ENCODE data around the gene NEK9.

NEK9 gene

DNA sequence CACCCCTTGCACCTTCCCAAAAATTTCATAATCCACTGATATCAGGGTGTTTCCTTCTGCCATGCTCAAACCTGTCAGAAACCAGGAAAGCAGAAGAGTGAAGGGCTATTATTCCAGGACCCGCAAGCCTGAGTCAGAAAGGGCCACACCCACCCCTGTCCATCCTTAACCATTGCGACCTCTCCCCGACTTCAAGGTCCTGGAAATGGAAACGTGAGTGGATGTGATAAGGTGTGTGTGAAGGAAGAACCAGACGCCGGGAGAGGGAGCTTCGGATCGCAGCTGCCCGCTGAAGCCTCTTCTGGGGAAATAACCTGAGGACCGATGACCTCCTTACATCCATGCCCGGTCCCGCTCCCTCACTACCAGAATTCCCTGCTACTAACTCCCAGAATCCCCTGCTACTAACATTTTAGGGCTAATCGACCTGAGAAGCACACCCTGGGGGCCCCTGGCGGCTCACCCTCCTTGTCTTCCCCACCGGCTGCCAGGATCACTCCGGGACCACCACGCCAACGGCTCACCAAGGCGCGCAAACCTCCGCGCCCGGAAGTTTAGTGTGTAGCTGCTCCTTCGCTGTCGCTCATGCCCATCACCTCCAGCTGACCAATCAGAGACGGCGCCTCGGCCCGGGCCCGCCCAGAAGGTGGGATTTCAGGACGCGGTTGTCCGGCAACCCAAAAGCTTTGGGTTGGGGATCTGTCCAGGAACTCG lies 63.2 kb downstream of the NEK9 start, which contains the start of gene ACYP1:
Gene ACYP1 (minus strand): TSS at position 534 of the 714 bp plus-strand sequence. CDS start 471 bp downstream, at position 63.
- peak; percentile 83 for DNase-seq

DNA sequence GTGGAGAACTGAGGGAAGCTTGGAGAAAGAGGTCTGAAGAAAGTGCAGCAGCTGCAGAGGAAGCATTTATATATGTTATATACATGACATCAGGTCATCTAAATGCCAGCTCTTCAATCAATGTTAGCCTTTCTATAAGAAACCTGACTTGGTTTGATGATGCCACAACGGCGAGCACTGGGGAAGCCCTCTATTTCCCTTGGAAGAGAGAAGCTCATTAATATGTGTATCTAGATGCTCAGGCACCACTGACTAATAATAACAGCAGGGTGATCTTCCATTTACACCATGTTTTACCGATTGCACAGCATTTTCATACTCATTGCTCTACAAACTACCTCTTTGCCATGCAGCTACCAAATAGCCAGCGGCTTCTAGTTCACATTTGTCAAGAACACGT lies 63.8 kb downstream of the NEK9 start:
- no peak for DNase-seq

DNA sequence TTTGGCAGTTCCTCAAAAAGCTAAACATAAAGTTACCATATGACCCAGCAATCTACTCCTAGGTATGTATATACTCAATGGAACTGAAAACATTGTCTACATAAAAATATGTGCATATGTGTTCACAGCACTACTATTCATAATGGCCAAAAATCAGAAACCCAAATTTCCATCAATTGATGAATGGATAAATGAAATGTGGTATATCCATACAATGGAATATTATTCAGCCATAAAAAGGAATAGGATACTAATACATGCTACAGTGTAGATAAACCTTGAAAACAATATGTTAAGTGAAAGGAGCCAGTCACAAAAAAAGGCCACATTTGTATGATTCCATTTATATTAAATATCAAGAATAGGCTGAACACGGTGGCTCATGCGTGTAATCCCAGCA lies 66.4 kb downstream of the NEK9 start:
- no peak for DNase-seq

DNA sequence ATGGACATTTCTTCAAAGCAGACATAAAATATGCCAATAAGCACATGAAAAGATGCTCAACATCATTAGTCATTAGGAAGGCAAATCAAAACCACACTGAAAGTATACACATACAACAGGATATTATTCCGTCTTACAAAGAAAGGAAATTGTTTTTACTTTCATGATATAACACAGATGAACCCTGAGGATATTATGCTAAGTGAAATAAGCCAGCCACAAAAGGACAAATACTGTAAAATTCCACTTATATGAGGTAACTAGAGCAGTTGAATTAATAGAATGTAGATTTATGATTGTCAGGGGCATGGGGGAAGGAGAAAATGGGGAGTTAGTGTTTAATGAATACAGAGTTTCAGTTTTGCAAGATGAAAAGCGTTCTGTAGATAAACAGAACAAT lies 67.2 kb downstream of the NEK9 start:
- no peak for DNase-seq

DNA sequence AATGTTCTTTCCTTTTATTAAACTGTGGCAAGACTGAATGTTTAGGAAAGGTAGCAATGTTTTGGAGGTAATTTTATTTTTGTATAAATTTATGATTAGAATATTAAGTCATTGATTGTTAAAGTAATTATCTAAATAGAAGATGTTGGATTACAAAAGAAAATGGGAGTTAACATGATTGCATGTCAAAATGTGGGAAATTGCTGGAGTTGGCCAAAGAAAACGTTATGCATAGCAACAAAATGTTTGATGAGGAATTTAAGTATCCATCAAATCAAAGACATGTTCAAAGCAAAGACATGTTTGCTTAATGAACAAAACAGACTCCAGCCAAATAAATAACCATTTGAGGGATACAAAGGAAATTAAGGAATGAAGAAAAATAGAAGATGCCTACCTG lies 72.4 kb downstream of the NEK9 start:
- no peak for DNase-seq

DNA sequence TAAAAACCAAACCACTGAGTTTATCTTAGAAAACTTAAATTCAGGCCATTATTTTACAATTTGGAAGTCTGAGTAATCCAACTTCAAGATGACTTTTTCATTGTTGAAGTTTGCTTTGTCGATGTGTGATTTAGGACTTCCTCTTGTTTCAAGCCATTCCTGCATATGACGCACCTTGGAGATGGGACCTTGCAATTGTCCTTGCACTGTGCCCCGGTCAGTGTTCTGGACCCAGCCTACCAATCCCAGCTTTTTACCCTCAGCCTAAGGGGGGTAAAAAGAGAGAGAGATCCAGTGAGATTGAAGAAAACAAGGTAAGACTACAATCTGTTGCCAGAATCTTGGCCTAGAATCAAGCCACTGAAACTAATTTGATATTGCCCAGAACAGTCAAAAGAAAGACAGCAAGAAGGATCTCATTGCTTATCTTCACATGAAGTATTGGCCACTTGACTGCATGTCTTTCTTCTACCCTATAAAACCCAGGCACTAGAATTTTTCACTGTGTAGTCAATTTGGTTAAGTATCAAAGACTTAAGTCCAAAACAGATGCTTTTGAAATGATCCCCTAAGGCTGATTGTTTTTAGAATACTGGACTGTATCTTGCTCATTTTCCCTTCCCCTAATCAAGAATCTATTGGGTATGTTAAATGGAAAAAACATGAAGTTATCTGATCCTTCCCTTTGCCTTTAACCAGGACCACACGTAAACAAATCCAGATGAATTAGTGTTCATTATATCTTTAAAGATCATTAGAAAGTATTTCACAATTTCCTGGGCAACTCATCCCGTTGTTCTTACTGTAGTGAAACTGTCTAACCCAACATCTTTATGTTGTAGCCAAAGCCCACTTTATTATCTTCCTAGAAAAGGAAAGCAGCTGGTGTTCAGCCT lies 73.2 kb downstream of the NEK9 start:
- DNase-seq = no peak

DNA sequence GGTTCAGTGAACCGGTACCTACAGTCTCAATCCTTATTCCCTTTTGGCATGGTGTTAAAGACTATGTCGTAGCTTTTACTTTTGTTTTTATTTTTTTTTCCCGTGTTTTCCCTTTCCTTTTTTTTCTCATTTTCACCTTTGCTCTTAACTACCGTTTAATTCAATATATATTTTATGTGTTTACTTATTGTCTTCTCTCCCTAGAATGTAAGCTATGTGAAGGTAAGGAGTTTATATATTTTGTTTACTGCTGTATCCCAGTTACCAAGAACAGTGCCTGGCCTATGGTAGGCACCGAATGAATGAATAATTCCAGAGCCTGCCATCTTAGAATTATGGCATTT lies 75.3 kb downstream of the NEK9 start:
- no peak for DNase-seq

DNA sequence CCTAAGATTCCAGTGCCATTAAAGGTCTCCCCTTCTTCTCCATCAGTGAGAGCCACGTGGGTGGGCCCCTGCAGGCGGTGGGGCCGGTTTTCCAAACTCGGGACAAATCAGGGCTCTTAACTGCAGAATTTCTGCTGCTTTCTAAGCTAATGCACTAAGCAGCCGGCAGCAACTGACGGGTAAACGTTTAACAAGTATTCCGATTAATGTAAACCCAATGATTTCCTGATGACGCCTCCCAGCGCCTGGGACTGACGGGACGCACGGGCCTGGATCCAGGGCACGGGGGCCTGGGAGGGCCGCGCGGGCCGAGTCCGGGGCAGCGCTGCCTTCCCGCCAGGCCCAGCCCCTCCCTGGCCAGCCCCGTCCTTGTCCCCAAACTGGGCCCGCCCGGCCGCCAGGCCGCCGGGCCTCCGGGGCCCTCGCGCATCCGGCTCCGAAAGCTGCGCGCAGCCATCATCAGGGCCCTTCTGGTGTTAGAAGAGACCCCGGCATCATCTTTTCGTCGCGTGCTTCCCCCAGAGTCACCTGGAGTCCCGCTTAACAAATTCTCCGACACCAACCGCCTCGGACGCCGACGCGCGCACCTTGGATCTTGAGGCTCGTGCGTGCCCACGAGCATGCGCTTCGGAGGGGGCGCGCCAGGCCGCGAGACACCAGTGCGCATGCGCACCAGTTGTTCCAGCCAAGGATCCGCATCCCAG lies 75.8 kb downstream of the NEK9 start, which contains the start of gene MLH3:
Gene MLH3 (minus strand): TSS at position 616 of the 704 bp plus-strand sequence. CDS start 1,812 bp downstream, outside the sequence.
- DNase-seq = peak; percentile 68

DNA sequence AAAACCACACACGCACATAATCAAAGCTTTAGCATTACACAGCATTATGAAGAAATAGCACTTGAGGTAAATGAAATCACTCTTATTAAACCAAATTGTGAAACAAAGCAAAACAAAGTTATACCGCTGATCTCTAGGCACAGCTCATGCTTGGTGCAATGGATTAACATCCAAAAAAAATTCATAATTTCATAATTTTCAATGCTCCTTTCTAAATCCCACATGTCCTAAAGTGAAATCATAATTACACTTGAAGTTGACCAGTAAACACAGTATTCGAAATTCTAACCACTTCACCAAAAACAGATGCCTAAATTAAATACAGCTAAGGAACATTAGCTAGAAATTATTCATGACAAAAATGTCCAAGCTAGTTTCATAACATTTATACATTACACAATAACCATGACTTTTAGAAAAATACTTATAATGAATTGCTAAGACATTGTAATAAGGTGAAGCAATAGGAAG lies 77.1 kb downstream of the NEK9 start:
- no peak for DNase-seq

DNA sequence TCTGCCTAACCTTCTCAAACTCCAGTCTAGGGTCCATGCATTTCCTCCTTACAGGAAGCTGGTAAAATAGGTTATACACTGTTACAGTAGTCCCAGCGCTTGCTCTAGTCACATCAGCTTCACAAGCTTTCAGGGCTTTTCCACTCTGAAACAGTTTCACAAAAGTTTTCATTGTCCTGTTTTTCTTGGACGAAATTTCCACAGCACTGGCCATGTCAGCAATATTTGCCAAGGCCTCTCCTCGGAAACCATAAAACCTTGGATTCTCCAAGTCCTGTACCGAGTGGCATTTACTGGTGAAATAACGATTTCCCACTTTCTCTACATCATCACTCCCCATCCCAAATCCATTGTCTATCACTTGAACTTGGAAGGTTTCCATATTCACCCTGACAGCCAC lies 77.7 kb downstream of the NEK9 start:
- DNase-seq = no peak

DNA sequence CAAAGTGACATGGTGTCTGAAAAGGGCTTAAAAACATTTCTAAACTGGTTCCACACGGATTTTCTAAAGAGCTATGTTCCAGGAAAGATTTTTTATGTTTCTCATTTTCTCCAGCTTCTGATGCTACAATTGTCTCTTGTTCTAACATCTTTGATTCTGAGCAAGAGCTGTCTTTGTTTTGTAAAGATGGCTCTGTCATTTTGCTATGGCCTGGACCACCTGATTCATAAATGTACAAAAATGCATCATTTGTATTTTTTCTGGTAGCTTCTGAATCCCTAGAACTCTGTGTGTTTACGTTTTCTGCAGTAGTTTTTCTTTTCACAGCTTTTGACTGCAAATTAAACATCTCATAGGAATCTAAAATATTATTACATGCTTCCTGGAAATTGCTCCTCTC lies 78.7 kb downstream of the NEK9 start:
- DNase-seq = no peak

DNA sequence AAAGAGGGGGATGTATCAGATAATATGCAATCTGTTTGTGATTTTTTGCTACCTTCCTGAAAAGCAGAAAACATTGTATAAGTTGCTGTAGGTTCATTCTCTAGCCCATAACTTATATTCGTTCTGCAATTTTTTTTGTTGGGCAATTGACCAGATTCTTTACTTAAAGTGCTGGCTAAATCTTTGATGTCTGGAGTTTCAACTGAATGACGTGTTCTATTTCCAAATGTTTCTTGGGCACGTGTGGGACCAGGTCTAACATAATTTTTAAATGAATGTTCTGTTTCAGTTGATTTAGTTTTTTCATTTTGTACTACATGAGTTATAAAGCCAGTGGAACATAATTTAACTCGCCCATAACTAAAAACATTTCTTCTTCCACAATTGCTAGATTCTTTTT lies 79.3 kb downstream of the NEK9 start:
- DNase-seq = no peak

DNA sequence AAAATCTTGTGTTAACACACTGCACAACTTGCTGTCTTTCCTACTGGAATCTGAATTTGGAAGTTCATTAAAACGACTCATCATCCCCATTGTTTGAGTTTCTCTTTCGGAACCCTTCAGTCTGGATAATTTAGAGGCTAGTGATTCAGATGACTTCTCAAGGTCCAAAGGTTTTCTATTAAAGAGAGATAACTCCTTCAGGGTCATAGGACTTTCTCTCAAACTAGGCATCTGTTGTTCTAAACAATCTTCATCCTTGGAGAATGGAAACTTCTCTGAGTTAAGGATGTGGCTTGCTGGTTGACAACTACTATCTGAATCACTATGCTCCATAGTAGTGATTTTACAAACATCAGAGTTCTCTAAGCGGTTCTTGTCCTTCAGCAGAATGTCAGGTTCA lies 79.9 kb downstream of the NEK9 start:
- no peak for DNase-seq

DNA sequence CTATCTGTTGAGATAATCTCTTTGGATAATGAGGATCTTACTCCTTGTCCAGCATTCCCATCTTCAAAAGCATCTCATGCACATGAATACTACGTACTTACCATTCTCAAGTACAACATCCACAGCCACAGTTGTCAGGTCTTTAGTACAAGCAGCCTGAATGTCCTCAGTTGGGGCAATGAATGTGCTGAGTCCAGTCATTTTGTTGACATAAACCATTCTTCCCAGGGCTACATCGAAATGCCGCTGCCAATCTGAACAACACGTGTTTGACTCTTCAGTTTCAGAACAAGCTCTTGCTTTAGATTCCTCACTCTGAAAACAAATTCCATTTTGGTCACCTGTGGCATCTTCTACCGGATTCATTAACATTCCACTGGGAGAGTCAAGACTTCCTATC lies 80.6 kb downstream of the NEK9 start:
- no peak for DNase-seq

DNA sequence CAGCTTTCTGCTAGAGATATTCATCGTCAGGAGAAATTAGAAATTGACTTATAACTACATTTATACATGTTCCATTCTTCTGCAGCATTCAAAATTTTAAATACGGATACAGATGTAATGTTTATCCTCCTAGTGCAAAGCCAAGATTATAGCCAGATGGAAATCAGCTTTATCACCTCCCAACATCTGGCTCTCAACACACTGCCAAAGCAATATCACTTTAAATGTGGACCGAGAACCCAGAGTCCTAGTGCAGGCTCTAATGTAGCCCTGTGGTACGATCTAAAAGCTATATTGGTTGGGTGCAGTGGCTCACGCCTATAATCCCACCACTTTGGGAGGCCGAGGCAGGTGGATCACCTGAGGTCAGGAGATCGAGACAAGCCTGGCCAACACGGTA lies 82.1 kb downstream of the NEK9 start:
- DNase-seq = no peak

DNA sequence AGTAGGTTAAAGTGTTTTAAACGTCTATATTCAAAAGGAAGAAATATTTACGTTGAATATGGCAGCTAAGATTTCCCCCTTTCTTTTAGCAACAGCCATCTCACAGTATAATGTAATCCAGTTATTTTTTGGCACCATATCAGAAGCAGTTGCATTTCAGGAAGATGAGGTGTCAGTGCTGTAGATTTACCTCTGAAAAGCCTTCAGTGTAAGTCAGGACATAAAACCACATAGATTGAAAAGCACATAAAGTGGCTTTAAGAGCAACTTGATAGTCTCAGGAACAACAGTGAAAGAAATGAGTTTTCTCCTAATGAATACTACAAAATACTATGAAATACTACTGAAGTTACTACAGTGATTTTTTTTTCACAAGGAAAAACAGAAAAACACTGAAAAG lies 82.5 kb downstream of the NEK9 start:
- DNase-seq = no peak

DNA sequence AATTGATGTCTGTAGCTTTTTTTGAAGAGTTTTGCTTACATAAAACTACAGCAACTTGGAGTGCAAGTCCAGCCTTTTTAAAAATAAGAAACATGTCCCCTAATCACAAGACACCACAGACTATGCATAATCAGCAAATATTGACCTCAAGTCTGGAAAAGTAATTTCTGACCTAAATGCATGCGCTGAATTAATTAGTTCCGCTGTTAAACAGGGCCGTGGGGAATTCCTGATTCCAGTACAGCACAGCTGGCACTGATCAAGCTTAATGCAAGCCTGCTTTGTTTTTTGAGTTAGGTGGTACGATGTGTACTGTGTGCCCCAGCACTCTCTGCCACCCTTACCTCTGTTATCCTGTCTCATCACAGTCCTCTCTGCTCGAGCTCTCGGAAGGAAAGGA lies 84.8 kb downstream of the NEK9 start:
- no peak for DNase-seq

DNA sequence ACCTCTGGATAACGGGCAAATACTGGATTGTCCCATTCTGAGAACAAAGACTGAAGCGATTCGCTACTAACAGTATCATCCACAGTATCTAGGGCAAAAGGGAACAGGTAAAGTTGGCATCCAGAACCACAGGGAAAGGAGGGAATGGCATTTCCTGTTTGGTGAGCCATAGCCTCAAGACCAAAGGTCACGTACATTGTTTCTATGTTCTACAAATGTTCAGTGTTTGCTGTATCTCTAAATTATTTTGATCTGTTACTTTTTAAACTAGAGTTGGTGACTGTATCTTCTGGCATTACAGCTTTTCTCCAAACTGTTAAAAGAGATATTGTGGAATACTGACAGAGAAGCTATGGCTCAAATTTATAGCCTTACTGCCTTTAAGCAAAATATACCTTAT lies 85.2 kb downstream of the NEK9 start:
- no peak for DNase-seq

DNA sequence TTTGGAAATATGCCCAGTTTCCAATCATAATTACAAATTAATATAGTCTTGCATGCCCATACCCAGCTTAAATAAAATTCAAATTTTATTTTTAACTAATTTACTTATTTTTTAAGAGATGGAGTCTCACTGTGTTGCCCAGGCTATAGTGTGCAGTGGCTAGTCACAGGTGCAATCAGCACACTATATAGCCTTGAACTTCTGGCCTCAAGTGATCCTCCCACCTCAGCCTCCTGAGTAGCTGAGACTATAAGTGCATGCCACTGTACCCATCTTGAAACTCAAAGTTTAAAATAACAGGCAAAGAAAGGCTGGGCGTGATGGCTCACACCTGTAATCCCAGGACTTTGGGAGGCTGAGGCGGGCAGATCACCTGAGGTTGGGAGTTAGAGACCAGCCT lies 85.9 kb downstream of the NEK9 start:
- DNase-seq = no peak

DNA sequence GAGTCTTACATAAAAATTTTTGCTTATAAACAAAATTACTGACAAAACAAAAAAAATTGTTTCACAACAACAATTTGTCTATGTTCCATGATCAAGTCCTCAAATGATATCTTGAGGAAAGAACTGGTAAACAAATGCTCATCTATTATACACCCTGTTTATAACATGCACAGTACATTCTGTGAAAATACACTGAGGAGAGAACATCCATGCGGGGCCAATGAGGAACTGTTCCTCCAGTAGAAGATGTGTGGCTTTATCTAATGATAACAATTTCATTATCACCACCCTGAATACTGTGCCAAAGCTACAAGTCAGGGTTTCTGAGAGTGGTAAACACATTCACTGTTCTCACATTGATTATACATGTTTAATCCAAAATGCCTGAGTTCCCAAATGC lies 86.3 kb downstream of the NEK9 start:
- no peak for DNase-seq

DNA sequence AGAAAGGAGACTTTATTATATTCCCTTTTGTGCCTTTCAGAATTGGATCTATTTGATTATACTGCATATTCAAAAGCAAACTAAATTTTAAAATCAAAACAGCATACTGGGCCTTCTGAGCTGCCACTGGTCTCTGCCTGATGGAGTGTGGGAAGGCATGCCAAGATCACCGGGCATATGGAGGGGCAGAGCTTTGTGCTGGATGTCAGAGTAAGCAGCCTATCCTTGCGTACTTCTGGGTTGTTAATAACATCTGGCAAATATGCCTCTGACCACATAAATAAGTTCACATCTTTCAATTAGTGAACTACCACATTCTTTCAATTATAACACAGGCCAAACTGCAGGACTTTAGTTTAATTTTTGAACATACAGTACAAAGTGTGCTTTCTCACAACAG lies 93.9 kb downstream of the NEK9 start:
- DNase-seq = no peak

DNA sequence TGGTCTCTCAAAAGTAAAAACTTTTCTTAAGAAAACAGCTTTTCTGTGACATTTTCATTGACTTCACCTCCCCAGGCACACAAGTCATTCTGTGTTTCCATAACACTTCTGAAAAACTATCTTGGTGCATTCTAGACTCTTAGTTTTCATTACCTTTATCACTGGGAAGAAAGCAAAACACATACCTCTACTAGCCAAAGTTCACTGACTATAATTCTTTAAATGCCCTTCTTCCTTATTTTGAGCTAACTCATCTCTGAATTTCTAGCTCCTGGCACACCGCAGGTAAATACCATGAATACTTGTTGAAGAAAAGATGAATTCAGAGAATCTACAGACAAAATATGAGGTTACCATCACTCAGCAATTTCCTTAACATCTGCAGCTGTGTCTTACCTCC lies 96.7 kb downstream of the NEK9 start:
- no peak for DNase-seq

All from effector CD4-positive, alpha-beta T cell (primary cell).